Measurements from ENCODE around the gene C10orf67.
"Not testable (repeated sequence)": the region's sequence is repeated elsewhere in the genome, so short reads cannot be mapped to it uniquely, and the experiment has no call there.

Gene C10orf67

DNA sequence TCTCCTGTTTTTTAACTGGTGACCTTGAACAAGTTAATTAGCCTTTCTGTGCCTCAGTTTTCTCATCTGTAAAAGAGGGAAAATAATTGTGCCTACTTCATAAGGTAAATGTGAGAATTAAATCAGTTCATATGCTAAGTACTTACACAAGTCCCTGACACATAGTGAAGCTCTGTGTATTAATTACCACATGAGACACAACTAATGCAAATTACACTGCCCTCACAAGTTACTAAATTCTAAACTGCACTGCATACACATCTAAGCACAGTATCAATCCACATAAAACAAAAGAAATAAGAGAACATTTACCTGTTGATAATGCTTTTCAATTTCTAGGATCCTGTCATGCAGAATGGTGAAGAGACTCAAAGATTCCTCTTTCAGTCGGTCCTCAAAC lies 22.5 kb downstream of the C10orf67 start:
- no peak for DNase-seq (ENCODE audit: low spot score)

GRCh38 chr10:23319835-23320234 lies 24.8 kb downstream of the C10orf67 start:
- no peak for DNase-seq (ENCODE audit: low spot score)

DNA sequence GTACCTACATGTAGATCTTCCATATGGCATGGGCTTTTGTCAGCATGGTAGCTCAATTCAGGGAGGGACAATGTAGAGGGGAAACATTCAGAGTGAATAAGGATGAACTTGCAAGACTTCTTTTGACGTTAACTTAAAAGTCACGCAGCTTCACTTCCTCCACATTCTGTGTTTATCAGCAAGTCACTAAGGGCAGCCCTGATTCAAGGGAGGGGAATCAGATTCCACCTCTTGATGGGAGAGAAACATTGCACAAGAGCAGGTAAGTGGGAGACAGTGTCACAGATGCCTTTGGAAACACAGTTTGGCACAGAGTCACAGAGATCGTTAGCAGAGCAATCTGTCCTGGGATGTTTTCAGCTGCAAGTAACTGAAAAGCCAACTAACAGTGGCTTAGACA lies 26.2 kb downstream of the C10orf67 start:
- no peak for DNase-seq (ENCODE audit: low spot score)

- DNase-seq (ENCODE audit: low spot score): no peak
Measured at GRCh38 chr10:23317416-23317815, 27.2 kb downstream of the C10orf67 start.

GRCh38 chr10:23316406-23316805 lies 28.2 kb downstream of the C10orf67 start:
- no peak for DNase-seq (ENCODE audit: low spot score)

GRCh38 chr10:23315966-23316365 lies 28.6 kb downstream of the C10orf67 start:
- no peak for DNase-seq (ENCODE audit: low spot score)

- DNase-seq (ENCODE audit: low spot score): peak; percentile 73
Measured at GRCh38 chr10:23314835-23315239, 29.8 kb downstream of the C10orf67 start.

DNA sequence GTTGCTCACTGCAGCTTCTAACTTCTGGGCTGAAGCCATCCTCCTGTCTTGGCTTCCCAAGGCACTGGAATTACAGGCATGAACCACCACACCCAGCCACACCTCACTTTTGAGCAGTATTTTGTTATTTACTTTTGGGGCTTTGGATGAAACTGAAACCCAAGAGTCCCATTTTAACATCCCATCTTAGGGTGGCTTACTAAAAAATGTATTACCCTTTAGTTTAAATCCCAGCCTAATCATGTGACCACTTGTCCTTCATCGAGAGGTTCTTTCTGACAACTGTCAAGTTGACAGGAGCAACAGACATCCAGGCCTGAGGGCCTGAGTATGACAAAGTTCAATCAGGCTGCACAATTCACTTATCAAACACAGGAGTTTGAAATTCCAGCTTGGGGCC lies 33.6 kb downstream of the C10orf67 start:
- DNase-seq (ENCODE audit: low spot score): no peak

- no peak for DNase-seq (ENCODE audit: low spot score)
Measured at GRCh38 chr10:23310404-23310803, 34.2 kb downstream of the C10orf67 start.

DNA sequence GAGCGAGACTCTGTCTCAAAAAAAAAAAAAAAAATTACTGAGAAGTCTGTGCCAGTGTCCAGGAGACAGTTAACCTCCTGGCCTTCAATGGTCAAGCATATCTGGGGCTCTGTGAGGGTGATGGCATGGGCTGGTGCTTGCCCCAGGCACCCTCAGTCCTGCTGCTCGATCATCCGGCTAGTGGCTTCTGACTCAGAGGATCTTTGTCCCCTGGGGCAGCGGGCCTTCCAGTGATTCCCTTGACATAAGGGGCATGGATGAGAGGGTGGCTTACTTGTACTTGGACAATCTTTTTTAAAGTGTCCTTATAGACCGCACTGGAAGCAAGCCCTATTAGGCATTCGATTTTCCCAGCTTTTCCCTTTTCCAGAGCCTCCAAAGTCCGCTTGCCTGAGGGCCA lies 44.6 kb downstream of the C10orf67 start:
- DNase-seq (ENCODE audit: low spot score): not testable (repeated sequence)

DNA sequence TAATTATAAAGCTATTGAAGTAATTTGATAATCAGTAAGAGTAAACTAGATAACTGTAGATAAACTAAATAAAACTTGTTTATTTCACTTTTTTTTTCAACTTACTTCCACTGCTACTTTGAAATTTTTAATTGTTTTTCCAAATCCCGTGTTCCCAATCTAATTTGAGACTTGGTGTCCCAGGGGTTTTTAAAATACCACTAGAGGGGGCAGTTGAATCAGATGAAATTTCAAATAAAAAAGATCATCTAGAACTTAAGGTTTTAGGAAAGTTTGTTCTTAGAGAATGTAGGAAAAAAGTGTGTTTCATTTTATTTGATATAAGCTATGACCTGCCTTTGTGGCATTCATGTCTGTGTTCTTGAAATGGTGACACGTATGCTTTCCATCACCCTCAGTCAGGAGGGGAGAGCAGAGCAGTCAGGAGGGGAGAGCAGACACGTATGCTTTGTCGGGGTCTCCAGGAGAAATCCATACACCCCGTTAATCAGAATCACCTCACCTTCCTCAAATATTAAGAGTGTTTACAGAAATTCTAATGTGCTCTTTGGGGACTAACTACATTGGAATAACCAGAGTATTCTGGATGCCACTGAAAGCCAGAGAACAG lies 49.9 kb downstream of the C10orf67 start:
- DNase-seq (ENCODE audit: low spot score): no peak

GRCh38 chr10:23293973-23294590 lies 50.5 kb downstream of the C10orf67 start:
- no peak for DNase-seq (ENCODE audit: low spot score)

DNA sequence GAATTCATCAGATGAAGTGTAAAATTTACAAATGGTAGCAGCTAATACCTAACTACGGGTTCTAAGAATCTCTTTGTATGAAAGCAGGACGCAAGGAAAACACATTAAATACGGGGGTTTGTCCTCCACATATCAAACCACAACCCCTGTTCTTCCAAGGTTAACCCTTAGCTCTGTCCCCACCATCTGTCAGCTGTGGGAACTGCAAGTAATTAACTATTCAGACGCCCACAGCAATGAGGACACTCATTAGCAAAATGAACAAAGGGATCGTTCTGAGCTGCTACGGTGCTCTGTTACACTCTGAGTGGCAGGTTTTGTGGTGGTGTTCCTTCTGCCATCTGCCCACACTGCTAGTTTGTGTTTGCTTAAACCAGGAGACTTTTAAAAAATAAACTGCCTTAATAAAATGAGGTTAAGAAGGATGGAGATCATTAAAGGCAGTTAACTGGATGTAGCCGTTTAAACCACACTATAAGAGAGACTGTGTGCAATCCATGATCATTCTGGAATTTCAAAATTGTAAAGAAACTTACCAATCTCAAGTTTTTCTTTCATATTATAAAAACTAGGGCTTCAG lies 51.4 kb downstream of the C10orf67 start:
- DNase-seq (ENCODE audit: low spot score): peak; percentile 29

DNA sequence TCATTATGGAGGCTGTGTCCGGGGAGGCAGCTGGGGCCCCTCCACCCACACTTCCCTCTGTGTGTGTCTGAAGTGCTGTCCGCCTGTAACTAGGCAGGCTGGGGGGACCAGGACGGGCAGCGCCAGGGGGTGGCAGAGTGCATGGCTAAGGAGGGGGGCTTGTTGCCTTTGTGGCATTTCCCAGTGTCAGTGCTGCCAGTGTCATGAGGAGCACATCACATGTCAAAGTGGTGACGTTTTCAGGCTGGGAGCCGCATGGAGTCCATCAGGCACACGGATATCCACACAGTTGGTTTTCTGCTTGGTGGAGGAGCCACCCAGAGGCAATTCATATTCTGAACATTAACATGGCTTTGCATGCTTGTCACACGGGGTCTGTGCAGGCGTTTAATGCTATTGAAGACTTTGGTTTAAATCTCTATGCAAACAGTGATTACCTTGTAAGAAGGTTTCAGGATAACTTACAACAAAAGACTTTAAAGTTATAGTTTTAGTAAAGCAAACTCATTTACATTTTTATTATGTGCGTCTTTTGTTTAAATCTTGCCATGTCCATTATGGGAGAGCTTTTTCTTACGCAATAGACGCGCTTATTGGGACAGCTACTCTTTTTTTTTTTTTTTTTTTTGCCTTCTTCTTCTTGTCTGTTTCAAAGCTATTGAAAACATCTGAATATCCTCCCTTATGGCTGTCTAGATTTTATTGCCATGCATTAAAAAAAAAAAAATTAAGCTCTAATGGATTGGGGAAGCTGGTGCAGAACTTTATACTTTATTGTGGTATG lies 52.9 kb downstream of the C10orf67 start:
- no peak for DNase-seq (ENCODE audit: low spot score)

- no peak for DNase-seq (ENCODE audit: low spot score)
Measured at GRCh38 chr10:23284674-23285335, 59.8 kb downstream of the C10orf67 start.

DNA sequence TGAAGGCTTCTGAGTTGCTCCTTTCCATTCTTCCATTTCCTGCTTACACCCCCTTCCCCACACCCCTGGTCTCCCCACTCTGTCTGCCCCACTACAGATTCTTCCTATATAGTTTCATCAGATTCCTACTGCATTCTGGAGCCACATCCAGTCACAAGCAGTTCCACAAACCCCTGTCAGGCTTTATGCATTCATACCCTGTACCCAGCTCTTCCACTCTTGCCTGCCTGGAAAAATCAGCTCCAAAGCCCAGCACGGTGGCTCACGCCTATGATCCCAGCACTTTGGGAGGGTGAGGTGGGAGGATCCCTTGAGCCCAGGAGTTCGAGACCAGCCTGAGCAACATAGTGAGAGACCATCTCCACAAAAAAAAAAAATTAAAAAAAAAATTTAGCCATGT lies 60.4 kb downstream of the C10orf67 start:
- DNase-seq (ENCODE audit: low spot score): no peak

GRCh38 chr10:23283680-23284079 lies 60.9 kb downstream of the C10orf67 start:
- no peak for DNase-seq (ENCODE audit: low spot score)

- no peak for DNase-seq (ENCODE audit: low spot score)
Measured at GRCh38 chr10:23281044-23281433, 63.6 kb downstream of the C10orf67 start.

GRCh38 chr10:23280419-23281043 lies 64.1 kb downstream of the C10orf67 start:
- DNase-seq (ENCODE audit: low spot score): no peak

DNA sequence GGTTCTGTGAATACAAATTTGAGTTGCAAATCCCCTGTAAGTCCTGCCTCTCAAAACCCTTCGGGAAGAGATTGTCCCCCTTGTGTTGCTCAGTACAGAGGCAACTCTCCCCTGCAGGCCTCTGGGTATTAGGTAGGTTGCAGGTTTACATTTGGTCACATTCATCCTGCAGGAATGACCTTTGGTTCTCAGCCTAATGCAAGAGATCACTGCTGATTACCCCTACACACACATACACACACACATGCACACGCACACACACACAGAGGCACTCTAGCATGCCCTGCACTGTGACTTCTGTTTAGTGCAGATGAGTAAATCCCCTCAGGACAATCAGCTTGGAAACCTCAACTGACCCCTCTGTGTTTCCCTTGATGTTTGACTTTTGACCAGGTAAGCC lies 69.2 kb downstream of the C10orf67 start:
- no peak for DNase-seq (ENCODE audit: low spot score)

GRCh38 chr10:23274179-23274578 lies 70.4 kb downstream of the C10orf67 start:
- DNase-seq (ENCODE audit: low spot score): not testable (repeated sequence)

DNA sequence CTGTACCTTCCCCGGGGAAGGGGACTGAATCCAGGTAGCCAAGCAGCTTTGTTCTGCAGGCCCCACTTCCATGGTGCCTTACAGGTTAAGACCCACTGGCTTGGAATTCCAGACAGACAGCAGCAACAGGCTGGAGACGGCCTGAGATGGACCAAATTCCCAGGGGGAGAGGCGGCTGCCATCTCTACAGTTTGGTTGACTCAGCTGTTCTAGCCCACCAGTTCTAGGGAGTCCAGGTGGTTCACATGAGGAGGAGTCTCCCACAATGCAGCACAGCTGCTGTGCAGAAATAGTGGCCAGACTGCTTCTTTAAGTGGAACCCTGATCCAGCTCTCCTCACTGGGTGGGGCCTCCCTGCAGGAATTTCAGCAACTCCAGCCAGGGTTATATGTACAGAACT lies 74.1 kb downstream of the C10orf67 start:
- DNase-seq (ENCODE audit: low spot score): no peak
